GM18861 (cell line): ENCODE data around the gene ACAP3.

Experiments used
- ATAC-seq: cut with Tn5 transposase; IDR thresholded peaks from one replicate; pipeline ENCODE4 v1.9.1; 2021; ENCODE audit not compliant: unreplicated experiment

Gene ACAP3

GRCh38 chr1:1286313-1287261 lies 21.1 kb downstream of the ACAP3 start:
- no peak for ATAC-seq

GRCh38 chr1:1285611-1286311 lies 22.0 kb downstream of the ACAP3 start:
- ATAC-seq, result no peak

- ATAC-seq, result no peak
Observed at GRCh38 chr1:1285102-1285571, 22.6 kb downstream of the ACAP3 start.

- no peak for ATAC-seq
Observed at GRCh38 chr1:1284221-1285101, 23.3 kb downstream of the ACAP3 start.

- ATAC-seq, result no peak
Observed at GRCh38 chr1:1283821-1284220, 23.9 kb downstream of the ACAP3 start.

GRCh38 chr1:1282998-1283397 lies 24.7 kb downstream of the ACAP3 start:
- ATAC-seq, result no peak

- no peak for ATAC-seq
Observed at GRCh38 chr1:1281533-1282321, 26.0 kb downstream of the ACAP3 start.

GRCh38 chr1:1280782-1281481 lies 26.8 kb downstream of the ACAP3 start:
- no peak for ATAC-seq

- ATAC-seq, result no peak
Observed at GRCh38 chr1:1279028-1279427, 28.7 kb downstream of the ACAP3 start.

- ATAC-seq, result no peak
Observed at GRCh38 chr1:1278620-1279019, 29.1 kb downstream of the ACAP3 start.

- no peak for ATAC-seq
Observed at GRCh38 chr1:1275836-1276235, 31.9 kb downstream of the ACAP3 start.

- no peak for ATAC-seq
Observed at GRCh38 chr1:1274931-1275431, 32.7 kb downstream of the ACAP3 start.

- no peak for ATAC-seq
Observed at GRCh38 chr1:1274299-1274930, 33.3 kb downstream of the ACAP3 start.

GRCh38 chr1:1273512-1274298 lies 34.0 kb downstream of the ACAP3 start, which contains the start of gene UBE2J2:
Gene UBE2J2, minus strand, starts transcription at chr1:1273854. Its CDS starts 5,862 bp downstream, at chr1:1267992.
- peak; percentile 58 for ATAC-seq

- peak; percentile 4 for ATAC-seq
Observed at GRCh38 chr1:1273209-1273511, 34.6 kb downstream of the ACAP3 start.

- ATAC-seq, result no peak
Observed at GRCh38 chr1:1272341-1273208, 35.2 kb downstream of the ACAP3 start.

GRCh38 chr1:1270813-1271212 lies 36.9 kb downstream of the ACAP3 start:
- ATAC-seq, result no peak
